Fibroblast of skin of right quadriceps (primary cell): ENCODE results near the gene CHIC2.

Experiments
- DNase-seq: peaks from one replicate; pipeline ENCODE4 v3.0.0-alpha.2; 2013

Gene CHIC2

DNA sequence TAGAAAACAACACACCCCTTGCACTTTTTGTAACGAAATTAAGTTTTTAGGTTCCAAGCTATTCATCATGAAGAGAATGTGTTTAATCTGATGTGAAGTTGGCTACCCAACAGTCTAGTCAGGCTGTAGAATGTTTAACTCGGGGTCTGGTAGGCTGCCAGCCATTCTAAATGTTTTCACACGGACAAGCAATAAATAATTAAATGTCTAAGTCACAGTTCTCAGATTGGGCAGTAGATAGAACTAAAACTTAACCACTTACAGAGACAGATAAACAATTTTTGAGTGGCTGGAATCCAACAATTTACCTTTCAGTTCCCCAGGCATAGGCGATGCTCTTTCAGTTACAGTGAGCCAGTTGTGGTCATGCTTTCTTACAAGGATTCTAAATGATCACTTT lies 66.5 kb downstream of the CHIC2 start:
- DNase-seq: peak; percentile 33

DNA sequence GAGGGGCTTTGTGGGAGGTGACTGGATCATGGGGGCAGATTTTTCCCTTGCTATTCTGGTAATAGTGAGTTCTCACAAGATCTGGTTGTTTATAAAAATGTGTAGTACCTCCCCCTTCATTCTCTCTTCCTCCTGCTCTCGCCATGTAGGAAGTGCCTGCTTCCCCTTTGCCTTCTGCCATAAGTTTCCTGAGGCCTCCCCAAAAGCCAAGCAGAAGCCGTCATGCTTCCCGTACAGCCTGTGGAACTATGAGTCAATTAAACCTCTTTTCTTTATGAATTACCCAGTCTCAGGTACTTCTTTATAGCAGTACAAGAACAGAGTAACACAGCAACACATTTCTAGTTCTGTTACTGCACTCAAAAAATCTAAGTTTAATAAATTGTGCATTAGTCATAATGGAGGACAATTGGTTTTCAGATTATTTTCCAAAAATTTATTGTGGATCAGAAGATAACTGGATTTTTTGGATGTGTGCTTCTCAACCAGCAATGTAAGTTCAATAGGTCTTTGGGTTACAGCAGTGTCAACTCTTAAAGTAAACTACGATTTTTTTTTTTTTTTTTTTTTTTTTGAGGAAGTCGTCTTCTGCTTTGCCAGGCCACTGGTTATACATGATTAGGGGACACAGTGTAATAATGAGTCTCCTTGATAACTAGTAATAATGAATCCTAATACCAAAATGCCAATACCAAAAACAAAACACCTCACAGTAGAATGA lies 69.9 kb downstream of the CHIC2 start:
- no peak for DNase-seq

DNA sequence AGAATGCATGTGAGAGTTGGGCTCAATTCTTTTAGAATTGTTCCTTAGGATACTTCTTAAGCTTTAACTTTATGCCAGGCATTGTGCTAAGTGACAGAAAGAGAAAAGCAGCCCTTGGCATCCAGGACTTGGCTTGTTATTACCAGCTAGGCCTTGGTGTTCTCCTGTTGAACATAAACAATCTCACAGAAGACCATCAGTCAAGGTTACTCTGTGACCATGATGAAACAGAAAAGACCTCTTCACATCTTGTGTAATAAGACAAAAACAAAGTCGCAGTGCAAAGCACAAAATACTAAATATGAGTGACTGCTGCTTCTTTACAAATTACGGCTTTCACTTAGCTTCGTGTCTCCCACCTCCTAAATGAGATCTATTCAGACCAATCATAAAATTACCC lies 71.6 kb downstream of the CHIC2 start:
- no peak for DNase-seq

DNA sequence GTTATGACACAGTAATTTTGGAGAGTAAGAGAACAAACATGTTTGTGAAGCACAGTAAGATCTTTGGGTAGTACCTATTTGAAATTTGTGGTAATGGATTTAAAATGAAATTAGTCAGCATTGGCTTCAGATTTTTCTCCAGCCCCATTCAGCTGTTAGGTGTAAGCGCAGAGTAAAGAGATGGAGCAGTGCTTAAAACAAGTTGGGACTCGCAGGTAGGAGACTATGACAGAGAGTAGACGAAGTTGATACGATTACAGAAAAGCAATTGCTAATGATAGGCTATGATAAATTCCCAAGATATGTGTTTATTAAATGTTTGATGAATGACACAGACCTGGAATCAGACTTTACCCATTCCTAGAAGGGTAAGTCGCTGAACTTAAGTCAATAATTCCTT lies 72.6 kb downstream of the CHIC2 start:
- DNase-seq: no peak

DNA sequence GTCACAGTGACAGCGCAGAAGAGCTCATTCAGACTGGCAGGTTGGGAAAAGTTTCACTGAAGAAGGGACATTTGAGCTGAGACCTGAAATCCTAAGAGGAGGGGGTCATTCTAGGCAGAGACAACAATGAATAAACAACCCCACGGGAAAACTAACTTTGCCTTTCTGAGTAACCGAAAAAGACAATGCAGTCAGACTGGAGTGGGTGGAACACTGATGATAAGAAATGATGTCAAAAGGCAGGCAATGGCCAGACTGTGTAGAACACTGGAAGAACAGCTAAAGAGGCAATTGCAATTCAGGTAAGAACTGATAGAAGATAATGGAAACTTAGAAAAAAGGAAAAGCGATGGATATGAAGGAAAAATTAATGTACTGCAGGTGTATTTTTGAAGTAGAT lies 73.8 kb downstream of the CHIC2 start:
- DNase-seq: no peak

DNA sequence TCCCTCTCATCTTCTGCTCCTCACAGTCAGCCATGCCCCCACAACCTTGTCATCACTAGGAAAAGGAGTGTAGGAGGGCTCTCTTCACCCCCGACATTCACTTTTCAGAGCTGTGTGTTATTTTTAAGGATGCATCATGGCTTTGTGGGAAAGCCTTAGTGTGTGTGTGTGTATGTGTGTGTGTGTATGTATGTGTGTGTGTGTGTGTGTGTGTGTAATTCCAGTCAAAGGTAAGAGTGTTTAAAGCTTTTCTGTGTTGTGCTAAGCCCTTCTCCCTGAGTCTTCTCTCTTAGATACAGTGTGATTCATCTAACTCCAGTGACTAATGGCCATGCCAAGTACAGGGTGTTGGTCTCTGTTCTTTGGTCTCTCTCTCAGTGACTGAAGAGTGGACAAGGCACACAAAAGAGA lies 76.6 kb downstream of the CHIC2 start:
- DNase-seq: peak; percentile 76

DNA sequence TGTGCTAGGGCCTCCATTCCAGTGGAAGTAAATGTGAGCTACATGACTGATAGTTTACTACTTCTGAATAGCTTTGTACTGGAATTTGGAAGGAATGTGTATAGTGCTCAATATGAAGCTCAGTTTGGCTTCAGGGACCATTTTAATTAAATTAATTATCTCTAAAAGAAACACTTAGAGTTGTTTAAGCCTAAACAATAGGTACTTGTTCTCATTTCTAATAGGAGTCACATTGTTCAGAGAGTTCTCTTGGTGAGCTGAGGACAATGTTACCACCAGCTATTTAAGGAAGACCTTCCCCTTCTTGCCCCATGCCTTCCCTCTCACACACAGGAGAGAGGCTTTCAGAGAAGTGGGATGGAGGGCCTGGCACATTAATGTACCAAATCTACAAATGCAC lies 78.3 kb downstream of the CHIC2 start:
- DNase-seq: no peak

DNA sequence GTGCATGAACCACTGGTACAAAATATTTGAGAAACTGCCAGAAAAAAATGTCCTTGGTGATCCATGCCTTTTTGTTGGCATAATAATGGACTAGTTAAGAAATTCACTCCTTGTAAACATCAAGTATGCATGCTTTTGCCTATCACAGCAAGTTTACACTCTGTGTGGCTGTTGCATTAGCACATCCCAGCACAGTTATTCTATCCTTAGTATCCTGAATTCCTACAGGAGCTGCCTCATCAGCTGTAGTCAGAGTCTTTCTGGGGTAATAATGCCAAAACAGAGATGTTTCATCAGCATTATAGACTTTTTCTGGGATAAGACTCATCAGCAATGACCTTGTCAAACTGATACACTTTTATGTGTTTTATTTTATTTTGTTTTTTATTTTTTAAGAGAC lies 82.8 kb downstream of the CHIC2 start:
- peak; percentile 23 for DNase-seq

DNA sequence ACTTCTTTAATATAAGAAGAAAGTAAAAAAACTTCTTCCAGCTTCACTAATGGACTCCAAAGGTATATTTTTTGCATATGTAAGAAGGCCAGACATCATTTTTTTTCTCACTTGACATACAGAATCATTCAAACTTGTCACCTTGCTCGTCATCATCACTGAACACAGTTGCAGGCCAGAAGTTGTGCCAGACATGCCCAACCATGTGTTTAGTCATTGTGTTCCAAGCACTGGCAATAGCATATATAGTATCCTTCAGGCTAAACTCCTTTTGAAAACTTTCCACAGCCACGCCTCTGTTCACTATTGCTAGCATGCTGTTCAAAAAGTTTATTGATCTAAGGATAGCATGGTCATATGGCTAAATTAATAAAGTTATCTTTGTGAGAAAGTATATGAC lies 83.3 kb downstream of the CHIC2 start:
- no peak for DNase-seq

DNA sequence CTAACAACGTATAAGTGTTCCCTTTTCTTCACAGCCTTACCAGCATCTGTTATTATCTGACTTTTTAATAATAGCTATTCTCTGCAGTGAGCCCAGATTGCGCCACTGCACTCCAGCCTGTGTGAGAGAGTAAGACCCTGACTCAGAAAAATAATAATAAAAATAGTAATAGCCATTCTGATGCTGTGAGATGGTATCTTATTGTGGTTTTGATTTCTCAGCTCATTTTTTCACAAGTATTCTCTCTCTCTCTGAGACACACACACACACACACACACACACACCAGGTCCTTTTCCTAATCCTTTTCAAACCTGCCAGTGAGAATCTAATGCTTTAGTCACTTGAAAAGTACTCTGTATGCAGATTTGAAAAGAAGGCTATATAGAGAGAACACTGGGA lies 89.8 kb downstream of the CHIC2 start:
- peak; percentile 41 for DNase-seq

DNA sequence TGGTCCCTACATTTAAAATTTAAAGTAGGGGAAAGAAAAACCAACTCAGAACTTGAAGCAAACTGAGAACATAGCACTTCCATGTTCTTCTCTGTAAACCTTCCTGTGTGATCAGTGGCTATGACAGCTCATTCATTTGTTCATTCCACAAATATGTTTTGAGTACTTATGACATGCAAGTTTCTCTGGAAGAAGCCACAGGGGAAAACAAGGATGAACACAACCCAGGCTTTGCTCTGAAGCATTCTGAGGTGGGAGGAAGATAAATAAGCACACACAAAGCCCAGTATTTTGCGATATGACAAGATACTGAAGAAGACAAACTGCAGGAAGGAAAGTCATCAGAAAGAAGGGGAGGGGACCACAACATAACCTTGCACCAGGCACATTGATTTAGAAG lies 96.4 kb downstream of the CHIC2 start:
- DNase-seq: peak; percentile 50

DNA sequence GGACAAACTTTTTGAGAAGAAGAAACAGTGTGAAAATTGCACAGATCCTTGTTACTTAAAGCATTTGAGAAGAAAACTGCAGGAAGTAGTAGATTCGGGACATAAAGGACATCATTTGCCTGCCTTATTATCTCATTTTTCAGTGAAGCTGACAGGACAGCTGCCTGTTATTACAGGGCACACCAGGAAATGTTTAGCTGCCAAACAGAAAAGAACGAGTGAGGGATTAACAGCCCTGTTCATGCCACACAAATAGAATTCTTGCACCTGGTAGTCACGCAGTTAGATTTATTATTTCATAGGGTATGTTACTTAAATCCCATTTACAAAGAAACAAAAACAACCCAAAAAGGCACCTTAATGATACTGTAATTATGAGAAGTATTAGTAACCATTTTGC lies 100.6 kb downstream of the CHIC2 start:
- DNase-seq: peak; percentile 14

DNA sequence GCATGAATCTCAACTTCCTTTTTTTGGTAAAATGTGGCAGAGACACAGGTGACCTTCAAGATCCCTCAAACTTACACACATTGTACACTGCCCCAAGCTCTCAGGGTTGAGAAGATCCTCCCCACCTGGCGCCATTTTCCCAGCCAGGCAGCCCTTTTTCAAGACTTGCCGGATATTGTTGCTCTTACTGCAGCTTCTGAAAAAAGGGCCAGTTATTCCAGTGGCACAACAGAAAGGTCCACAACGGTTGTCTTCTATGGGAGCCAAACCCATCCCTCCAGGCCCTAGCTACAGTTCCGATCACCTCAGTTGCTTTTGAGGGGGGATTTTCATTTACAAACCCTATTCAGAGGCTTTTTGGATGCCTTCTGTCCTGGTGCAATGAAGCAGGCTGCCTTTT lies 101.1 kb downstream of the CHIC2 start:
- DNase-seq: no peak

DNA sequence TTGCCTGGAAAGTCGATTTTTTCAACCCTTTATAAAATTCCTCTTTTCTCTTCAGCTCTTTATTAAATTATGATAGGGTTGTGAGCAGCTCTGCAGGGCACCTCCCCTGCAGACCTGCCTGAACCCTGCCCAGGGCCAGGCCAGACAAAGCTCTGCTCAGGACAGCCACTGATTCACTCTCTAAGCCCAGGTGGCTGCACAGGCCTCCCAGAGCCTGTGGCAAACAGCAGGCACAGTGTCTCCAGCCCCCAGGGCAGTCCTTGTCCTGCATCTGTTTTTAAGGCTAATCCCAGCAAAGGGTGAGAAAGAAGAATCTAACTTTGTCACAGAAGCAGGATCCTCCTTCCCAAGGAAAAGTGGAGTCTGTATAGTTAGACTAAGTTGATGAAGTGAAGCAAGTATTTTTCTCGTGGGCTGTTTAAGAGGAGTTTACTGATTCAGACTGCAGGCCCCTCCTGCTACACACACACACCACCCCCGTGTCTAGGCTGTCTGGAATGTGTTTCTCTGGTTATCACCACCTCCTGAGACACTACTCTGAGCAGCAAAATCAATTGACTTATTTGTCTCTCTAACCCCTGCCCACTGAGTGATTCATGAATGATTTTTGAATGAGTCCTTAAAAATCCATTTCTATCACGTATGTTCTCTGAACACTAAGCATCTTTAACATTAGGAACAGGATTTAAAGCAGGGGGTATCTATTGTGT lies 101.7 kb downstream of the CHIC2 start:
- DNase-seq: peak; percentile 90

DNA sequence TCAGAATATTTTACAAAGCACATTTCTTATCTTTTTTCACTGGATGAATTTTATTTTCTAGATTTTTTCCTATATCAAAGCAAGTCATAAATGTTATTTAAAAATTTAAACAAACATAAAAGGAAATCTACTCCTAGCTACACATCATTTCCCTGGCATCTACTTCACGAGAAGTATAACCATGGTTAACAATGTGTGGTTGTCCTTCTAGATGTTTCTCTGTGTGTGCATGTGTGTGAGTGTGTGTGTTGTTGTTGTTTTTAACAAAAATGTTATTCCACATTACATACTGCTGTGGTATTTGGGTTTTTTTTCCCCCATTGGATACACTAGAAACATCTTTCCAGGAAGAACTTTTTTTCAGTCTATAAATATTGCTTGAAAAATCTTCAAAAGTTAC lies 103.1 kb downstream of the CHIC2 start:
- DNase-seq: peak; percentile 12

DNA sequence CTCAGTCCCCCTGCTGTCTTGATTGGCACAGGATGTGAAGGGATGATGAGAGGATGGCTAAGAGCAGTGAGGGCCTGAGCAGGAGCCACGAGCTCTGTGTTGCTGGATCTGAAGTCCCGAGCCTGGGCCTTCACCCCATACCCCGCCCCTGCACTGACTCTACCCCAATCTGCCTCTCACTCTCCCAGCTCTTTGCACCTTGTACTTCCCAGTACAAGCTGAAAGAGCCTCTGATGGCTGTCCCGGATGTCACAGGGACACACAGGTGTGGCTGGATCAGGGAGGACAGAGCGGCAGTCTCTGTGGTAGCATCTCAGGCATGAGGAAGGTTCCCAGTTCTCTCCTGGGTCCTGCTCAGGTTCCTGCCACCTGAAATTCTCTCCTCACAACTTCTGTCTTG lies 103.6 kb downstream of the CHIC2 start:
- DNase-seq: no peak
